ENCODE results near the gene CPA1. TPM values are rescaled to one million over a fixed set of nuclear protein-coding genes. Genes with fewer than 3 reads are reported as not detected.

CPA1 gene
- total and polyA plus RNA-seq, 2 of the 4 experiments (the other 2 are of a cell fraction) = not detected

DNA sequence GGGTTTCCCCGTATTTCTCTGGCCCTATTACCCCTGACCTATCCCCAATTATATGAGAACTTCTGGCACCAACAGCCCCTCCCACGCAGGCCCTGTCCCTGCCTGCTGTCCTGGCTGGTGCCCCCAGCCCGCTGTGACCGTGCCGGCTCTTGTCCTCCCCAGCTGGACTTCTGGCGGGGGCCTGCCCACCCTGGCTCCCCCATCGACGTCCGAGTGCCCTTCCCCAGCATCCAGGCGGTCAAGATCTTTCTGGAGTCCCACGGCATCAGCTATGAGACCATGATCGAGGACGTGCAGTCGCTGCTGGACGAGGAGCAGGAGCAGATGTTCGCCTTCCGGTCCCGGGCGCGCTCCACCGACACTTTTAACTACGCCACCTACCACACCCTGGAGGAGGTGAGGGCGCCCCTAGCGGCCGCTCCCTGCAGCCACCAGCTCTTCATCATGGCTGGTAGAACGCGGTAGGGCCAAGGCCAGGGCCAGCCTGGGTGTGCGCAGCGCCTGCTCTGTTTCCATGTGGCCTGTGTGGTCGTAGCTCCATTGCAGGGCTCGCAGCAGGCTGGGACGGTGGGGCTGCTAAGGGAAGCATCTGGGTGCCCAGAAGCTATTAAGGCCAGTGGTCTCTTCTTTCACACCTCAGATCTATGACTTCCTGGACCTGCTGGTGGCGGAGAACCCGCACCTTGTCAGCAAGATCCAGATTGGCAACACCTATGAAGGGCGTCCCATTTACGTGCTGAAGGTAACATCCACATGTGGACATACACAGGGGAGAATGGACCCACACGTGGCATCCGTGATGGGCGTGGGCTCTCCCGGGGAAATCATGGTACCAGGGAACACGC lies 1.4 kb downstream of the CPA1 start (continued):
- no peak for TF ChIP-seq NFE2L2 (IDR thresholded peaks at IDR 0.05; ENCODE audit: low read depth, low read length)

GRCh38 chr7:130383187-130383980 lies 3.1 kb downstream of the CPA1 start:
- no peak overlapping the region for H3K23ac ChIP-seq (ENCODE audit: low read depth, low read length)
- POLR2A ChIA-PET (ENCODE audit: unreplicated experiment) = no interaction called here
- DNase-seq (no peak), ATAC-seq (ENCODE audit: low read depth) (no peak)
- in situ Hi-C loops (cut with MboI; ENCODE audit: low sequenced_read_pairs) (no loop called here), dilution Hi-C loops (cut with HindIII; ENCODE audit: low sequenced_read_pairs, unreplicated experiment) (no loop called here), intact Hi-C loops (cut with micrococcal nuclease) (no loop called here)
- H3K4ac ChIP-seq (ENCODE audit: low read depth, low read length) = no peak overlapping the region
- no peak overlapping the region for H2BK20ac ChIP-seq (ENCODE audit: low read depth, low read length)
- H3K9ac ChIP-seq (ENCODE audit: low read depth, low read length) = no peak overlapping the region
- H3K4me2 ChIP-seq (ENCODE audit: low read depth, low read length) = no peak overlapping the region
- H2BK15ac ChIP-seq (ENCODE audit: low read depth, low read length) = no peak overlapping the region; the same call in 2 of the 3 replicates
- H3K4me3 ChIP-seq (ENCODE audit: insufficient read depth, low read depth, low read length) = no peak overlapping the region
- no peak overlapping the region; the same call in 1 of the 2 replicates for H4K91ac ChIP-seq (ENCODE audit: insufficient read depth, low read depth, low read length)
- no peak overlapping the region for H3K14ac ChIP-seq (replicated peaks; ENCODE audit: low read depth, low read length)
- 0 out of 2 replicates have a peak overlapping the region, but pooled peaks have one; percentile 19 for H2BK120ac ChIP-seq (ENCODE audit: low read depth, low read length)
- peak overlapping the region; percentile 28 for H2AFZ ChIP-seq (replicated peaks; ENCODE audit: low read length, poor library complexity)
- H3K18ac ChIP-seq (ENCODE audit: low read depth, low read length) = no peak overlapping the region
- H2AK9ac ChIP-seq (replicated peaks; ENCODE audit: low read depth, low read length, poor library complexity) = peak overlapping the region; percentile 5
- WGBS, 2 experiments (ENCODE audit: extremely low coverage in 2 of 2, insufficient read length in 1 of 2) = 100% methylated on average over 6 of the region's 18 CpGs; no CpG with 5 or more reads in 1 of the 2 experiments
- no peak overlapping the region for H2BK5ac ChIP-seq (ENCODE audit: low read depth, low read length, poor library complexity, severe bottlenecking)
- H3K27me3 ChIP-seq (ENCODE audit: control insufficient read depth, insufficient read depth, low read length) = no peaks in the 10 kb centered on the region
- H3K9me1 ChIP-seq (ENCODE audit: insufficient read depth, low read length) = 0 out of 2 replicates have a peak, but pooled peaks cover 6% of the 10 kb centered on the region
- BruUV-seq (replicated peaks) = no TSS peak
- H3K56ac ChIP-seq (ENCODE audit: extremely low read depth, insufficient read depth, low read length) = no peak overlapping the region
- no peak overlapping the region for H2AK5ac ChIP-seq (ENCODE audit: low read depth, low read length)
- CTCF ChIA-PET = no interaction called here
- H4K20me1 ChIP-seq (ENCODE audit: insufficient read depth, low read length) = no peaks in the 10 kb centered on the region
- peaks cover 16% of the 10 kb centered on the region for H3K4me1 ChIP-seq (ENCODE audit: control insufficient read depth, insufficient read depth, low read length)
- H3K79me1 ChIP-seq (ENCODE audit: low read depth in 1 of 2, low read length in 2 of 2) = no peaks in the 10 kb centered on the region
- TF ChIP-seq POLR2A (IDR thresholded peaks at IDR 0.05; ENCODE audit: low read depth, low read length) (no peak), MAZ (IDR thresholded peaks at IDR 0.05; ENCODE audit: borderline replicate concordance, low read depth, low read length) (no peak), FOS (IDR thresholded peaks at IDR 0.05; ENCODE audit: low read depth, low read length) (no peak), BHLHE40 (IDR thresholded peaks at IDR 0.05; ENCODE audit: low read depth, low read length) (no peak), NFE2L2 (IDR thresholded peaks at IDR 0.05; ENCODE audit: low read depth, low read length) (no peak), MAFK (IDR thresholded peaks at IDR 0.05; ENCODE audit: low read depth, low read length) (no peak)
- TF ChIP-seq, protein P1, sequence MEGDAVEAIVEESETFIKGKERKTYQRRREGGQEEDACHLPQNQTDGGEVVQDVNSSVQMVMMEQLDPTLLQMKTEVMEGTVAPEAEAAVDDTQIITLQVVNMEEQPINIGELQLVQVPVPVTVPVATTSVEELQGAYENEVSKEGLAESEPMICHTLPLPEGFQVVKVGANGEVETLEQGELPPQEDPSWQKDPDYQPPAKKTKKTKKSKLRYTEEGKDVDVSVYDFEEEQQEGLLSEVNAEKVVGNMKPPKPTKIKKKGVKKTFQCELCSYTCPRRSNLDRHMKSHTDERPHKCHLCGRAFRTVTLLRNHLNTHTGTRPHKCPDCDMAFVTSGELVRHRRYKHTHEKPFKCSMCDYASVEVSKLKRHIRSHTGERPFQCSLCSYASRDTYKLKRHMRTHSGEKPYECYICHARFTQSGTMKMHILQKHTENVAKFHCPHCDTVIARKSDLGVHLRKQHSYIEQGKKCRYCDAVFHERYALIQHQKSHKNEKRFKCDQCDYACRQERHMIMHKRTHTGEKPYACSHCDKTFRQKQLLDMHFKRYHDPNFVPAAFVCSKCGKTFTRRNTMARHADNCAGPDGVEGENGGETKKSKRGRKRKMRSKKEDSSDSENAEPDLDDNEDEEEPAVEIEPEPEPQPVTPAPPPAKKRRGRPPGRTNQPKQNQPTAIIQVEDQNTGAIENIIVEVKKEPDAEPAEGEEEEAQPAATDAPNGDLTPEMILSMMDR (conservative IDR thresholded peaks at IDR 0.05; ENCODE audit: low read depth, low read length) = no peak
- TF ChIP-seq, protein P2, sequence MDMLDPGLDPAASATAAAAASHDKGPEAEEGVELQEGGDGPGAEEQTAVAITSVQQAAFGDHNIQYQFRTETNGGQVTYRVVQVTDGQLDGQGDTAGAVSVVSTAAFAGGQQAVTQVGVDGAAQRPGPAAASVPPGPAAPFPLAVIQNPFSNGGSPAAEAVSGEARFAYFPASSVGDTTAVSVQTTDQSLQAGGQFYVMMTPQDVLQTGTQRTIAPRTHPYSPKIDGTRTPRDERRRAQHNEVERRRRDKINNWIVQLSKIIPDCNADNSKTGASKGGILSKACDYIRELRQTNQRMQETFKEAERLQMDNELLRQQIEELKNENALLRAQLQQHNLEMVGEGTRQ (IDR thresholded peaks at IDR 0.05; ENCODE audit: low read depth, low read length) = no peak
- no peak overlapping the region for H4K8ac ChIP-seq (ENCODE audit: low read depth in 2 of 2, low read length in 2 of 2)
- H4K5ac ChIP-seq (ENCODE audit: low read depth, low read length) = no peak overlapping the region
- no peaks in the 10 kb centered on the region for H3K9me3 ChIP-seq (ENCODE audit: control insufficient read depth, insufficient read depth, low read length)
- no peak overlapping the region for H3K27ac ChIP-seq (ENCODE audit: insufficient read depth, low read length)
- H3K36me3 ChIP-seq (ENCODE audit: control insufficient read depth, insufficient read depth, low read length) = no peaks in the 10 kb centered on the region

Data from IMR-90 (cell line).